Right kidney (tissue), 1 donor: ENCODE data around the gene EFNB1.

Experiments used
- DNase-seq: peaks from one replicate; pipeline ENCODE4 v3.0.0-alpha.2; 2016

The EFNB1 gene

DNA sequence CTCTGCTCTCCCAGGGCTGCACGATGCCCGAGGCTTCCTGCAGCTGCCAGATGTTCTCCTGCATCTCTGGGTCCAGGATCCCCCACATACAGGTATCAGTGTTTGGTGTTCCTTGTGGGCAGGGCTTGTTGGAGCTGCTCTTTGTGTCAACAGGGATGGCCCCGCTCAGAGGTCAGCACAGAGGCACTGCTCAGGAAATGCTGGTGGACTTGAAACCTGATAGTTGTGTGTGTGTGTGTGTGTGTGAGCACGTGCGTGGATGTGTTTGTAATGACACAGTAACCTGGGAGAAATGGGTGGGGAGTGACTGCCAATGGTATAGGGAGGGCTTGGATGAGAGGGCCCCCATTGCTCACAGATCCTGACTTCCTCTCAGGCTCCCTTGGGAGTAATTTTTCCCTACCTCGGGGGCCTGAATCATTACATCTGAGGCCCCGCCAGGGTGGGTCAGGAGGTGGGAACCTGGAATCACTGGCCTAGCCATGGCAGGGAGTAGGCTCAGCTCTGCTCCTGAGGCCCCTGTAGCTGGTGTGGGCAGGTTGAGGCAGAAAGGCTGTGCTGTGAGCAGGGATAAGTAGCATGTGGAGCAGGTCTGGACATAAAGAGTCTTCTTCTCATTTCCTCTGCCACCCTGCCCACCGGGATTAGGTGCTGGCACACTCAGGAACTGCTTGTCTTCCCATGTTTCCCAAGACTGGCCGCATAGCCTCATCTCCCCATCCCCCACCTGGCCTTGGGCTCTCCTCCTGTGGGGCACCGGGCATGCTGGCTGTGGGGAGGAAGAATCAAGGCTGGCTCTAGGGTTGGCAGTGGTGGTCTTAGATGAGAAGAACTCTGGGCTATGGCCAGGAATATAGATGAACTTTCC, 2.5 kb upstream of the EFNB1 start:
- no peak for DNase-seq

DNA sequence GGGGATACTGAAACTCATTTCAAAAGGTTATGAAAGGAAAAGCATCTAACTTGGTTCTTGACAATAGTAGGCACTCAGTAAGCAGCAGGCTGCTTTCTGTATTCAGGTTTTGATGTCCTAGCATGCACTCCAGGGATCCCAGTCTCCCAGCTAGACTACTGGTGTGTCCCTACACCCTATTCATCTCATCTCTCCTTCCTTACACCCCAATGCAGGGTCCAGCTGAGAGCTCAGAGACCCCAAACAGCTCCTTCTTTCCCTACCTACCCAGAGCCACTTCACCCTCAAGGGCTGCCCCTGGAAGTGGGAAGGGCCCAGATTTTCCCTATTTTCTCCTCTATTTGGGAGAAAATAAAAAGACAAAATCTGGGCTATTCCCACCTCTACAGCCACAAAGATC, 1.6 kb upstream of the EFNB1 start:
- DNase-seq: no peak

DNA sequence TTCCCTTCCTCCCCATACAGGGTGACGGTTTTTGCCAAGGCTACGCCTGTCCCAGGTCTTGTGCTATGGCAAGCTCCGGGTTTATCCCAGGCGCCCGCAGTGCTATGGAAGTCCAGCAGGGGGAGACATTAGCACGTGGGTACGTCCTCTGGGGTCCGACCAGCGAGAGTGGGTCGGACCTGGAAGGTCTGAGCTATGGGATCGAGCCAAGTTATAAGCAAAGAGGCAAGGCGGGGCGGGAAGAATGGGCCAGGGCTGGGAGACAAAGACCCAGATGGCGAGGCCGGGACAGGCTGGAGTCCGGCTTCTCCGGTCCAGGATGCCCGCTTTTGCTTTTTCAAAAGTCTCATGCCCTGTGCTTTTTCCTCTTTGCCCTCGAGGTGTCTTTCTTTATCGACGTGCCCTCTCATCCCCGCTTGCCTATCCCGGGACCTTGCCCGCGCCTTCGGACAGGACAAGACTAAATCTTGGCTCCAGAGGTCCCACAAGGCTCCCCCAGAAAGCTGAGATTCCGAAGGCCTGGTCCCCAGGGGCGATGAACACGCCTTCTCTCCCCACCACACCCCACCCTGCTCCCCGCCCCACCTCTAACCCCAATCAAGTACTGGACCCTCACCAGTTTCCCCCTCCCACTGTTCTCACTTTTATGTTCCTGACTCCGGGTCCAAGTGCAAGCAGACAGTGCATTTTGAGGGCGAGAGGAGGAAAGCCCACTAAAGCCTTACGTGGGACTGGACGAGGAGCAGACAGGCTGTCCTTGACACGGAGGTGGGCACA, 785 bp upstream of the EFNB1 start:
- peak; percentile 74 for DNase-seq

DNA sequence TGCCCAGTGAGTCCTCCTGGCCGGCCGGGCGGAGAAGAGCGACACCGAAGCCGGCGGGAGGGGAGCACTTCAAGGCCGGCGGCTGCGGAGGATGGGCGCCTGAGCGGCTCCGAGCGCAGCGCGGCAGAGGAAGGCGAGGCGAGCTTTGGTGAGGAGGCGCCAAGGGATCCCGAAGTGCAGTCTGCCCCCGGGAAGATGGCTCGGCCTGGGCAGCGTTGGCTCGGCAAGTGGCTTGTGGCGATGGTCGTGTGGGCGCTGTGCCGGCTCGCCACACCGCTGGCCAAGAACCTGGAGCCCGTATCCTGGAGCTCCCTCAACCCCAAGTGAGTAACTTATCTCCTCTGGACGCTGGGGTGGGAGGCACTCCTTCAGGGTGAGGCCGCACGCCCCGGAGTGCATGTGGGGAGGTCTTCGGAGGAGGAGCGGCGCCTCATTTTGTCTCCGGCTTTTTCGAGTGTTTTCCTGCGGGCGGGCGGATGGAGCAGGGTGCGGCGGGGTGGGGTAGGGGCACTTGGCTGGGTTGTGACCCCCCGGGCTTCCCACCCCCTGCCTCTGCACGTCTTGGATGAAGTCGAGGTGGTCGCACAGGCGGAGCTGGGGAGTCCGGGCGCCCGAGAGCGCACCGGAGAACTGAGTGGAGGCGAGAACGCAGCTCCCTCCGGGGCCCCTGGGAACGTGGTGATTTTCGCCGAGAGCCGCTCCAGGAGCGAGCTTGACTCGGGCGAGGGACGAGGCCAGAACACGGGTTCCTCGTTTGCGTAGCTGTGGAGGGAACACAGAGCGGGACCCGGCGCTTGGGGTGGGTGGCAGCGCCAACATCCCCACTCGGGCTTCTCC, 979 bp downstream of the EFNB1 start:
- peak; percentile 57 for DNase-seq

DNA sequence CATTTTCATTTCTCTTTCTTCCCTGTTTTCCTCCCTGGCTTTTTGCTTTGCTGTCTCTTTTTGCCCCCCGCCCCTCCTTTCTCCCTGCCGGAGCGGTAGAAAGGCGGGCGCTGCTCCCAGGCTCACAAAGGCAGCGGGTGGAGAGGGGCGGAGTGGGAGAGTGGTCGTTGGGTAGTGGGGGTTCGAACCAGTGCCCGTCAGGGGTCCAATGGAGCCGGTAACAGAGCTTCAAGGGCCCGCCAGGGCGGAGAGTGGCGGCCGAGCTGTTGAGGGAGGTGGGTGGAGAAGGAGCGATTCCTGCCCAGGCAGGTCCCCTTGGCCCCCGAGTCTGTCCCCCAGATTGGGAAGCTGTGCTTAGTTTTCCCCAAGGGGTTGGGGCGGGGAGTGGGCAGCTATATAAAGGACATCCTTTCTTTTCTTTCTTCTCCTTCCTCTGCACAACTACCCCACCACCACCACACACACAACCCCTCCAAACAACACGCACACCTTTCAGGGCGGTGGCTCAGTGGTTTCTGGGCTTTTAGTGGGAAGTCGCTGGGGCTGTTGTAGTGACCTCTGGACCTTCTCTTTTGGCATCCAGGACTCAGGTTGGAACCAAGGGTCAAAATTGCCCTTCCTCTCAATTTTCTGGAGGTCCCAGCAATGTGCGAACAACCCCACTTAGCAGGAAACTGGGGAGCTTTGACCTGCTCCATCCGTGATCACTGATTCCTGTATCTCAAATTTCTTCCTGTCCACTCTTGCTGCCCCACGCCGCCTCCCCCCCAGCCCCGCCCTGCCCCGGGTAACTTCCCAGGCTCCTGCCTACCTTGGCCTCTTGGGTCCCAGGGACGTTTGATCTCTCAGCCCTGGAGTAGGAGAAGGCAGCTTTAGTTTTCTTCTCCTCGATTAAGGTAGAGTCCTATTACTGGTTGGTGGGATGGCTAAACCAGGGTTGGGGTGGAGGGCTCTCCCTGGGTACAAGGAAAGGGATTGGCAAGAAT, 1.9 kb downstream of the EFNB1 start:
- peak; percentile 1 for DNase-seq

DNA sequence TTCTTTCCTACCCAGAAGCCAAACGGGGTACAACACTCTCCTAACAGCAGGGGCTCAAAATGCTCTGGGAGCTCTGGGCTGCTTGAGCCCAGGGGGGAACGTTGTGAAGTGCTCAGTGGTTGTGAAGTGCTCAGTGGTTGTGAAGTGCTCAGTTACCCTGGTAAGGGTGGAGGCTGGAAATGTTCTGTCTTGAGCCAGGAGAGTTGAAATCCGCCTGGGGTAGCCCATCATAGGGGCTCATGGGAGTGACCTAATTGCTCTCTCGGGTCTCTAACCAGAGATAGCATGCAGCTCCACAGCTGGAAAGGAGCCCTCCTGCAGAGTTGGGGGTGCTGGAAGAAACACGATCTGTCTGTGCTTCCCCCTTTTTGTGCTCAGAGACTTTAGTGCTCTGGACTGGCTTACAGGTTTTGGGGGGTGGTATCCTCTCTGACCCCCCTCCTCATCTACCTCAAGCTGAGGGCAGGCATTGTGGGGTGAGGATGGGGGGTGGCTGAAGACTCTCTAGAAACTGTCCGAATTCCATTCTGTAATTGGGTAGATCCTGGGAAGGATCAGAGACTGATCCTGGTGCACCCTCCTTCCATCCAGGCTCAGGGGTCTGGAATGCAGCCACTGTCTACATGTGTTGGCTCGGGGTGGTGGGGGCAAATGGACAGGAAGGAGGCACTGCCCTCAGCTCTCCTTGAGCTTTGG, 2.7 kb downstream of the EFNB1 start:
- peak; percentile 10 for DNase-seq

DNA sequence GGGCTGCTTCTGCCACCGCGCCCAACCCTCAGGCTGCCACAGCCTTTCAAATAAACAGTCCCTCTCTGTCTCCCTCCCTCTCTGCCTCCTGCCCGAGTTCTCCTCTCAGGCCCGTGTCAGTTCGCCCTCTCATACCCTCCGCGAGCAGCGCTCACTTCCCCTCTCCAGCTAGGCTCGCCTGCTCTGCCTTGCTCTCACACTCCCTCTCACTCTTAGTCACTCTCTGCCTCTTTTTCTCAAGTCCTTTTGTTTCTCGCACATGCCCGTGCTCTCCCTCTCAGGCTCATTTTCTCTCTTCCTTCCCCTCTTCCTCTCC, 3.2 kb downstream of the EFNB1 start:
- DNase-seq: no peak

DNA sequence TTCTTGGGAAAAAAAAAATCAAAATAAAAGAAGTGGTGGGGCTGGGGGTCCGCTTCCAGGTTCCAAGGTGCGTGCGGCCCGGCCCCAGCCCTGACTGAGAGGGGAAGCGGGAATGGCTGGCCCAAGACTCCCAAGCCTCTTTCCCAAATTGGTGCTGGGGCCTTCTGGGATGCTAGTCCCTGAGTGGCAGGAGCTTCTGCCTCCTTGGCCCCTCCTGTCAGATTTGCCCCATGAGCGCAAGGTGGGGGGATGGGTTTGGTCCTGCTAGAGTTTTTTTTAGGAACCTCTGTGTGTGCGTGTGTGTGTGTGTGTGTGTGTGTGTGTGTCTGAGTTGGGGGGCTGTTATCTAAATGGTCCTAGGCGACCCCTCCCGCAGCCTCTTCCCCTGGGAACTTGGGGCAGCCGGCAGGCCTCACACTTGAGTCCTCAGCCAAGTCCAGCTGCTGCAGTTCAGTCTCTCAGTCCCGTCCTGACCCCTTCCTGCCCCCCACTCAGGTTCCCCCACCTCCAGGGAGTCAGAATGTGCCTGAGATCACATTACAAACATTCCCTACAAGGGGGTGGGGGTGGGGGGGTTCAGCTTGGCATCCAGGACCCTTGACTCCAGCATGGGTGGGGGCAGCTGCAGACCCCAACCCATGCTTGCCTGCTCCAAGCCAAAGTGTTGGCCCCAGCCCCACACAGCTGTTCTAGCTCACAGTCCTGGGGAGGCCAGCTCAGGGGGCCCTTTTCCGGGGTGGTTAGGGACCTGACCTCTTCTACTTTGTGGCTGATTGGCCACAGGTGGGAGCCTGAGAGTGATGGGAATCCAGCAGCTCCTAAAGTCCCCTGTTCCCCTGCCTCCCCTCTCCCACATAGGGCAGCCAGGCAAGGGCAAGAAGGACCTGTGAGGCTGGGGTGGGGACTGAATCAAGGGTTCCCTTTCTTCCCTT, 4.0 kb downstream of the EFNB1 start:
- no peak for DNase-seq

DNA sequence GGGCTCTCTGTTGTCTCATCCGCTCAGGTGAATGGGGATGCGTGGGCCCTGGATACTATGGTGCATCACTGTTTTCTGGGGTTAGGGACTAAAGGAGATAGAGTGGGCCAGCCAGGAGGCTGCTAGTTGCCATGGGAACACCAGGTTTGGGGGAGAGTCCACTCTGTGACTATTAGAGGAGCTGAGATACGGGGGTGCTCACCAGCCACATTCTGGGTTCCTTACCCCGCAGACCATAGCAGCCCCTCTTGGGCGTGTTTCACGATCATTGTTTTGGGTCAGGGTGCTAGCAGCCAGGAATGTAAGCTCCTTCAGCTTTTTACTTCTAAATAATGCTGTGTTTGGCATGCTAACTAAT, 4.6 kb downstream of the EFNB1 start:
- peak; percentile 2 for DNase-seq

DNA sequence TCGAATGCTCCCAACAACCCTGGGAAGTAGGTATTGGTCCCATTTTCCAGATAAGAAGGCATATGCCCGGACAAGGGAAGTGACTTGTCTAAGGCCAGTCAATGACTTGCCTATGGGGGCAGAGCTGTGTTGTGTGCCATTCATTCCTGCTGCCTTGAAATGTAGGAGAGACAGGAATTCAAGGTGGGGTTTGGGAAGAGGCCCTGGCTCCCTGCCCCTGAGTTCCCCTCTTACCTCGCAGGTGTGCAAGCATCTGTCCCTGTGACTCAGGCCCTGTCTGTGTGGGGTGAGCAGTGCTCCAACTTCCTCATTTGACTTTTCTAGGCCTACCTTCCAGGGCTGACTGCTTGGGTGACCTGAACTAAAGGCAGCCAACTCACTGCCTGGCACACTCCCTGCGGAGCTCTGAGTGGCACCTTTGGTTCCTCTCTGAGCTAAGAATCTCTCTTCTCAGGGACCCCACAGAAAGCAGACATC, 5.1 kb downstream of the EFNB1 start:
- peak; percentile 4 for DNase-seq

DNA sequence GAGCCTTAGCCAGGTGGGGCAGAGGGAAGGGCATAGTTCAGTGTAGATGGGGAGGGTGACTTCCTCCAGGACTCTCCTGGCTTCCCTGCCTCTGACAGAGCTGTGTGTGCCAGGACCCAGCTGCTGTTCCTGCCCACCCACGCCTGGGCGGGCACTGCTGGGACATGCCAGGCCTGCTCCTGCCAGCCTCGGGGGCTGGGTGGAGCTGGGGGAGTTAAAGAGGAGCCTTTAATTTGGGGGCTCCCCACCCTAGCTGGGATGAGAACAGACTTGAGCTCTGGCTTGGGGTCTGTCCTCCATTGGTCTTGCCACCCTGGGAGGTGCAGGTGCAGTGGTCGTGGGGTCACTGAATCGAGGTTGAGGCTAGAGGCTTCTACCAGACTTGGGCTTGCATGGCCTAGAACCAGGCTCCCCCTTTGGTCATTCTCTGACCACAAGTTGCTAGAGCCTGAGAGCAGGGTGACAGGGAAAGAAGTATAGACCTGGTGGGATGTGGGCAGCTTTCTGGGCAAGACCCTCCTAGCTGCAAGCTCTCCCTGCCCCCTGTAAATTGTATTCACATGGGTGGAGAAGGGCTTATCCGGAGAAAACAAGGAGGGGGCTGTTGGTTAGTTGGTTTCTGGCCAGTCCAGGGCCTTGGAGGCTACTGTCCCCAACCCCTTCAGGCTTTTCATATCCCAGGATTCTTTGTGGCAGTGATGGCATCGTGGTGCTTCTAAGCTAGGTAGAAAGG, 5.7 kb downstream of the EFNB1 start:
- no peak for DNase-seq

DNA sequence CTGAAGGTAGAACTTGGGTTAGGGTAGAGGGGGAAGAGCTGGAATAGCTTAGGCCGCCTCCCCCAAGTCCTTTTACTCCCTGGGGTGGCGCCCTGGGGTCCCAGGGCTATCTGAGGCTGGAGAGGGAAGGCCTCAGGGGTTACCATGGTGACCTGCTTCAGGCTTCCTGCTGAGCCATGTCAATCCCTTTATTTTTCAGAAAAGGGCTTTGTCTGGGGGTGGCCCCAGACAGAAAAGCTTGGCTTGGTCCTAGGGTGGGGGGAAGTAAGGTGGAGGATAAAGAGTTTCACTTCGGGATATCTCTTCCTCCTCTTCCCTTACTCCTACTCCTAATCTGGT, 6.3 kb downstream of the EFNB1 start:
- DNase-seq: no peak

DNA sequence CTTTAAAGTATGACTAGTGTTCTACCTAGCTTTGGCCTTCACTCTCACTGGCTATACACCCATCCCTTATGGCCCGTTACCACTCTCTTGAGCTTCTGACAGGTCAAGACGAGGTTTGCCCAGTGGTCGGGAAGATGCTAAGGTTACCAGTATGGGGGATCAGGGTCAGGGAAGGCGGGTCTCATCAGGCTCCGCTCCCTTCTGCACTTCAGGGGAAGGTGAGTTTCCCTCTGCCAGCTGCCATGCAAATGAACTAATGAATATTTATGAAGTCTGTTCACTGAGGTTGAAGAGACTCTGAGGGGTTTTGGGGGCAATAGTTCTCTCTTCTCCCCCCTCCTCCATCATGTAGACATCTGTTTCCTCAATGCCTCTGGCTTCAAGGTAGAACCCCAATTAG, 6.6 kb downstream of the EFNB1 start:
- no peak for DNase-seq

DNA sequence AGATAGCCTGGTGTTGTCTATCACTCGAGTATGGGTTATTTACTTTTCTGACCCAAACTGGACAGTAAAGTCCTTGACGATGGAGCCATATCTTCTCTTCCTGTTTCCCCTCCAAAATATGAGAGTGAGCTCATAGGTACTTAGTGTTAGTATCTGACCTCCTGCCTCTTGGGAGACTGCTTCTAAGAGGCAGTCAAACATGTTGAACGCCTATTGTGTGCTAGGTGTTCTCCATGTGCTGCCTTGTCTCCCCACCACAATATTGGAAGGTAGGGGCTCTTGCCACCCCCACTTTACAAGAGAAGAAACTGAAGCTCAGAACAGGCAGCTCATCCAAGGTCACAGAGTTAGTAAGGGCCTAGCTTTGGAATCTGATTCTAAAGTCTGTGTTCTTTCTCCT, 8.3 kb downstream of the EFNB1 start:
- no peak for DNase-seq

DNA sequence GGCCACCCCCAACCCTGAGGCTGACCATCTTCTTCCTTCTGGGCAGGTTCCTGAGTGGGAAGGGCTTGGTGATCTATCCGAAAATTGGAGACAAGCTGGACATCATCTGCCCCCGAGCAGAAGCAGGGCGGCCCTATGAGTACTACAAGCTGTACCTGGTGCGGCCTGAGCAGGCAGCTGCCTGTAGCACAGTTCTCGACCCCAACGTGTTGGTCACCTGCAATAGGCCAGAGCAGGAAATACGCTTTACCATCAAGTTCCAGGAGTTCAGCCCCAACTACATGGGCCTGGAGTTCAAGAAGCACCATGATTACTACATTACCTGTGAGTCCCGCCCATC, 9.7 kb downstream of the EFNB1 start:
- no peak for DNase-seq

DNA sequence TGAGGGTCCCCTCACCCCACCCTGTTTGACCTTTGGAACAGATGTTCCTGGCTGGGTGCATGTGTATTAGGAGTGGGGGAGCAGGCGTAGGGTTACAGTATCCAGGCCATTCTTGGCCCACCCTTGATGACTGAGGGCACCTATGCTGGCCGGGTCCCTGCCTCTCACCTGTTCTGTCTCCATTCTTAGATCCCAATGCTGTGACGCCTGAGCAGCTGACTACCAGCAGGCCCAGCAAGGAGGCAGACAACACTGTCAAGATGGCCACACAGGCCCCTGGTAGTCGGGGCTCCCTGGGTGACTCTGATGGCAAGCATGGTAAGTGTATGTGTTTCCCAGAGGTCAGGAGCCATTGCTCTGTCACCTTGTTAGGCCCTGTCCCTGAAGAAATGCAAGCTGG, 10.9 kb downstream of the EFNB1 start:
- no peak for DNase-seq

DNA sequence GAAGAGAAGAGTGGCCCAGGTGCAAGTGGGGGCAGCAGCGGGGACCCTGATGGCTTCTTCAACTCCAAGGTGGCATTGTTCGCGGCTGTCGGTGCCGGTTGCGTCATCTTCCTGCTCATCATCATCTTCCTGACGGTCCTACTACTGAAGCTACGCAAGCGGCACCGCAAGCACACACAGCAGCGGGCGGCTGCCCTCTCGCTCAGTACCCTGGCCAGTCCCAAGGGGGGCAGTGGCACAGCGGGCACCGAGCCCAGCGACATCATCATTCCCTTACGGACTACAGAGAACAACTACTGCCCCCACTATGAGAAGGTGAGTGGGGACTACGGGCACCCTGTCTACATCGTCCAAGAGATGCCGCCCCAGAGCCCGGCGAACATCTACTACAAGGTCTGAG, 11.4 kb downstream of the EFNB1 start:
- no peak for DNase-seq

DNA sequence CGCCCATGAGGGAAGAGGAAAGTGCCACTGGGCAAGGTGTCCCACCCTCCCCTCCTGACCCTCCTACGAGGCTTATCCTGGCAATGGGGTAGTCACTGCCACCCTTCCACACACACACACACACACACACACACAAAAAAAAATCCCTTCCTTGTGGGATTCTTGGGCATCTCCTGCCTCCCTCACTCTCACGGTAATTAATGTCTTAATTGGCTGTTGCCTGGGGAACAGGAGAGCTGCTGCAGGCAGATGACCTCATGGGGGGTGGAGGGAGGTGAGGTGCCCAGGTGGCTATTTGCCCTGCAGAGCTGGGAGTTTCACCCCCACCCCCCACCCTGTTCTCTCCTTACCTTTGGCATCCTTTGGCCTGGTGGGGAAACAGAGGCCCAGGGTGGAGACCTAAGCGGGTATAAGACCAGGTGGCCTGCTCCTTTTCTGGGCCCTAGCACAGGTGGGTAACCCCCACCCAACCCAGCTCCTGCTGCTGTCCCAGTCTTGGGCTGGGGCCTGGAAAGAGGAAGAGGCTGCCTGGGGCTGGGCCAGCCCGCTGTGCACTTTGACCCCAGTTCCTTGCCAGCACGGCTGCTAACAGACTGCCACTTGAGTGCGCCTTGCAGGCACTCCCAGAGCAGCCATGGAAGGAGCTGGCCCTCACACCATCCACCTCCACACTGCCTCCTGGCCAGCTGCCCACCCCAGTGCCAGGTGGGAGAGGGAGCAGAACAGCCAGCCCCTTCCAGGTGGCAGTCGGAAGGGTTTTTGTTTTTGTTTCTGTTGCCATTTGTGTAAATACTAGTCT, 12.6 kb downstream of the EFNB1 start:
- no peak for DNase-seq

DNA sequence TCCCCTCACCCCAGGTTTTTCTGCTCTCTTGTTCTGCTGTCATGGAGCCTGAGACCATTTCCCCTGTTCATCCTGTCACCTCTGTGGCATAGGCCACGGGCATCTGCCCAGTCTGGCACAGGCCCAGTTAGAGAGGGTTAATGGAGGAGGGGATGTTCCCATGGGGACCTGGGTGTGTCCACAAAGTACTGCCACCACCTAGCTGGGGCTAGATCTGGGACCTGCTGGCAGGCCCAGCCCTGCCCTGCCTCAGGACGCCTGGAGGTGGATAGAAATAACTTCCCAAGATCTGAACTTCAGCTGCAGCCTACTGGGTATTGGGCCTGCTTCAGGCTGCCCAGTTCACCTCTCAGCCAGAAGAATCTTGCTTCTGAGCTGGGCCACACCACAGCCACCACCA, 13.5 kb downstream of the EFNB1 start:
- no peak for DNase-seq
